DMS79 (cell line): ENCODE data around the gene PDSS1.

Experiments
- DNase-seq: peaks from one replicate; lab custom pipeline; 2025; lab: John Stamatoyannopoulos, UW

The PDSS1 gene

GRCh38 chr10:26699631-26700030 lies 2.1 kb downstream of the PDSS1 start:
- DNase-seq: no peak

- no peak for DNase-seq
Observed at GRCh38 chr10:26700884-26701630, 3.6 kb downstream of the PDSS1 start.

GRCh38 chr10:26703096-26703495 lies 5.6 kb downstream of the PDSS1 start:
- DNase-seq: no peak

- no peak for DNase-seq
Observed at GRCh38 chr10:26703974-26704373, 6.5 kb downstream of the PDSS1 start.

- DNase-seq: no peak
Observed at GRCh38 chr10:26706206-26706605, 8.7 kb downstream of the PDSS1 start.

GRCh38 chr10:26706936-26707335 lies 9.4 kb downstream of the PDSS1 start:
- no peak for DNase-seq

GRCh38 chr10:26711324-26711723 lies 13.8 kb downstream of the PDSS1 start:
- no peak for DNase-seq

- no peak for DNase-seq
Observed at GRCh38 chr10:26714415-26715136, 17.1 kb downstream of the PDSS1 start.

- no peak for DNase-seq
Observed at GRCh38 chr10:26715137-26715487, 17.6 kb downstream of the PDSS1 start.

- DNase-seq: no peak
Observed at GRCh38 chr10:26717476-26717875, 20.0 kb downstream of the PDSS1 start.

GRCh38 chr10:26721561-26721960 lies 24.1 kb downstream of the PDSS1 start:
- no peak for DNase-seq

- DNase-seq: no peak
Observed at GRCh38 chr10:26723016-26723415, 25.5 kb downstream of the PDSS1 start.

- DNase-seq: no peak
Observed at GRCh38 chr10:26725837-26726727, 28.6 kb downstream of the PDSS1 start.

GRCh38 chr10:26727005-26727404 lies 29.5 kb downstream of the PDSS1 start:
- DNase-seq: no peak

- DNase-seq: no peak
Observed at GRCh38 chr10:26728957-26729356, 31.5 kb downstream of the PDSS1 start.

GRCh38 chr10:26729395-26729794 lies 31.9 kb downstream of the PDSS1 start:
- no peak for DNase-seq

GRCh38 chr10:26730552-26730951 lies 33.1 kb downstream of the PDSS1 start:
- DNase-seq: no peak

GRCh38 chr10:26733750-26734568 lies 36.5 kb downstream of the PDSS1 start:
- no peak for DNase-seq

GRCh38 chr10:26735435-26735834 lies 37.9 kb downstream of the PDSS1 start:
- no peak for DNase-seq

GRCh38 chr10:26737730-26738129 lies 40.2 kb downstream of the PDSS1 start:
- no peak for DNase-seq

- DNase-seq: no peak
Observed at GRCh38 chr10:26738301-26738911, 40.9 kb downstream of the PDSS1 start.
